HG03571 (cell line): Measurements from ENCODE around the gene CCDC192.

Source experiments
- ATAC-seq: cut with Tn5 transposase; IDR thresholded peaks from one replicate; pipeline ENCODE4 v1.9.1; 2021; ENCODE audit not compliant: unreplicated experiment

The CCDC192 gene

GRCh38 chr5:127944125-127944524 lies 240.9 kb downstream of the CCDC192 start:
- ATAC-seq, result no peak

GRCh38 chr5:127947941-127948340 lies 244.8 kb downstream of the CCDC192 start:
- no peak for ATAC-seq

GRCh38 chr5:127950707-127951391 lies 247.7 kb downstream of the CCDC192 start:
- ATAC-seq, result no peak

- no peak for ATAC-seq
Measured at GRCh38 chr5:127951791-127952190, 248.6 kb downstream of the CCDC192 start.

GRCh38 chr5:127957183-127957582 lies 254.0 kb downstream of the CCDC192 start:
- ATAC-seq, result no peak

GRCh38 chr5:127957701-127958239 lies 254.6 kb downstream of the CCDC192 start:
- ATAC-seq, result no peak

- no peak for ATAC-seq
Measured at GRCh38 chr5:127958421-127959011, 255.3 kb downstream of the CCDC192 start.

- no peak for ATAC-seq
Measured at GRCh38 chr5:127959152-127959764, 256.1 kb downstream of the CCDC192 start.

GRCh38 chr5:127960270-127960691 lies 257.1 kb downstream of the CCDC192 start:
- no peak for ATAC-seq

- ATAC-seq, result no peak
Measured at GRCh38 chr5:127961006-127961762, 258.0 kb downstream of the CCDC192 start.

- no peak for ATAC-seq
Measured at GRCh38 chr5:127961763-127962145, 258.6 kb downstream of the CCDC192 start.

GRCh38 chr5:127962491-127962890 lies 259.3 kb downstream of the CCDC192 start:
- no peak for ATAC-seq

- ATAC-seq, result no peak
Measured at GRCh38 chr5:127963233-127963632, 260.0 kb downstream of the CCDC192 start.

GRCh38 chr5:127963931-127964330 lies 260.7 kb downstream of the CCDC192 start:
- no peak for ATAC-seq

GRCh38 chr5:127967323-127967982 lies 264.3 kb downstream of the CCDC192 start:
- ATAC-seq, result no peak

GRCh38 chr5:127967983-127968592 lies 264.9 kb downstream of the CCDC192 start:
- ATAC-seq, result no peak

- ATAC-seq, result no peak
Measured at GRCh38 chr5:127969002-127969401, 265.8 kb downstream of the CCDC192 start.

- no peak for ATAC-seq
Measured at GRCh38 chr5:127969651-127970050, 266.5 kb downstream of the CCDC192 start.

- ATAC-seq, result no peak
Measured at GRCh38 chr5:127970081-127970480, 266.9 kb downstream of the CCDC192 start.

- no peak for ATAC-seq
Measured at GRCh38 chr5:127970854-127971425, 267.7 kb downstream of the CCDC192 start.
